Measurements from ENCODE around the gene CENATAC.

DNA sequence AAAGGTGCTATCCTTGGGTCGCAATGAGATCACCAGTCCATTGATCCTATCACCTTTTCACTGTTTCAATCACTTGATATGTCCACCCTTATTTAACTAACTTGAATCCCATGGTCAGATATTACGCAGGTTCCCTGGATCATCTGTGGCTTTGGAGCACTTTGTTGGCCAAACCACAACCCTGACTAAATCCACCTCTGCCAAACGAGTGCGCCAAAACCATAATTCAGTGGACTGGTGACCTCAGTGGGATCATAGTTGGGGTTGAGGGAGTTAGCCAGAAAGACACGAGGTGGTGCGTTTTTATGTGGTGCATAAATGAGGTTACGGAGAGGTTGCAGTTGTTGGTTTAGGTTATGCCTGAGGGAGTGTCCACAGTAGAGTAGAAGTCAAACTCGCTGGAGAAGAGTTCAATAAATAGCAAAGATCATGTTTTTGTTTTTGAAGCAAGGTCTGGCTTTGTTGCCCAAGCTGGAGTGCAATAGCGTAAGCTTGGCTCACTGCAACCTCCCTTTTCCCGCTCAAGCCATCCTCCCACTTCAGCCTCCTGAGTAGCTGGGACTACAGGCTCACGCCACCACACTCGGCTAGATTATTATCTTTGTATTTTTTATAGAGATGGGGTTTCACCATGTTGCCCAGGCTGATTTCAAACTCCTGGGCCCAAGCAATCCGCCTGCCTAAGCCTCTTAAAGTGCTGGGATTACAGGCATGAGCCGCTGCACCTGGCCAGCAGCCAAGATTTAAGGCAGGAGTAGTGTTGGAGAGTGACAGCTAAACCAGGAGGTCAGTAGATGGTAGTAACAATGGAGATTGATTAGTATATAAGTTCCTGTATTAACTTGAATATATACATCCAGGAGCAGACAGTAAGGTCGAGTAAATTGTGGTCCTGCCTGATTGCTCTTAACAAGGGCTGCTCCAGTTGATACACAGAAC is 21.9 kb upstream of the CENATAC start:
- TF ChIP-seq, protein P1, sequence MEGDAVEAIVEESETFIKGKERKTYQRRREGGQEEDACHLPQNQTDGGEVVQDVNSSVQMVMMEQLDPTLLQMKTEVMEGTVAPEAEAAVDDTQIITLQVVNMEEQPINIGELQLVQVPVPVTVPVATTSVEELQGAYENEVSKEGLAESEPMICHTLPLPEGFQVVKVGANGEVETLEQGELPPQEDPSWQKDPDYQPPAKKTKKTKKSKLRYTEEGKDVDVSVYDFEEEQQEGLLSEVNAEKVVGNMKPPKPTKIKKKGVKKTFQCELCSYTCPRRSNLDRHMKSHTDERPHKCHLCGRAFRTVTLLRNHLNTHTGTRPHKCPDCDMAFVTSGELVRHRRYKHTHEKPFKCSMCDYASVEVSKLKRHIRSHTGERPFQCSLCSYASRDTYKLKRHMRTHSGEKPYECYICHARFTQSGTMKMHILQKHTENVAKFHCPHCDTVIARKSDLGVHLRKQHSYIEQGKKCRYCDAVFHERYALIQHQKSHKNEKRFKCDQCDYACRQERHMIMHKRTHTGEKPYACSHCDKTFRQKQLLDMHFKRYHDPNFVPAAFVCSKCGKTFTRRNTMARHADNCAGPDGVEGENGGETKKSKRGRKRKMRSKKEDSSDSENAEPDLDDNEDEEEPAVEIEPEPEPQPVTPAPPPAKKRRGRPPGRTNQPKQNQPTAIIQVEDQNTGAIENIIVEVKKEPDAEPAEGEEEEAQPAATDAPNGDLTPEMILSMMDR (IDR thresholded peaks at IDR 0.05), result no peak
- no peak for TF ChIP-seq POLR2A (IDR thresholded peaks at IDR 0.05)
